HG02840 (cell line): ENCODE results near the gene UBA6.
A peak's percentile ranks its signal among the peaks of the same experiment; 100 is the strongest.
"Not testable (repeated sequence)": the region's sequence is repeated elsewhere in the genome, so short reads cannot be mapped to it uniquely, and the experiment has no call there.

Experiments used
- ATAC-seq: cut with Tn5 transposase; IDR thresholded peaks from one replicate; pipeline ENCODE4 v1.9.1; 2021; ENCODE audit warnings: mild to moderate bottlenecking, moderate library complexity, moderate number of reproducible peaks; ENCODE audit not compliant: unreplicated experiment, low FRiP score

UBA6 gene

DNA sequence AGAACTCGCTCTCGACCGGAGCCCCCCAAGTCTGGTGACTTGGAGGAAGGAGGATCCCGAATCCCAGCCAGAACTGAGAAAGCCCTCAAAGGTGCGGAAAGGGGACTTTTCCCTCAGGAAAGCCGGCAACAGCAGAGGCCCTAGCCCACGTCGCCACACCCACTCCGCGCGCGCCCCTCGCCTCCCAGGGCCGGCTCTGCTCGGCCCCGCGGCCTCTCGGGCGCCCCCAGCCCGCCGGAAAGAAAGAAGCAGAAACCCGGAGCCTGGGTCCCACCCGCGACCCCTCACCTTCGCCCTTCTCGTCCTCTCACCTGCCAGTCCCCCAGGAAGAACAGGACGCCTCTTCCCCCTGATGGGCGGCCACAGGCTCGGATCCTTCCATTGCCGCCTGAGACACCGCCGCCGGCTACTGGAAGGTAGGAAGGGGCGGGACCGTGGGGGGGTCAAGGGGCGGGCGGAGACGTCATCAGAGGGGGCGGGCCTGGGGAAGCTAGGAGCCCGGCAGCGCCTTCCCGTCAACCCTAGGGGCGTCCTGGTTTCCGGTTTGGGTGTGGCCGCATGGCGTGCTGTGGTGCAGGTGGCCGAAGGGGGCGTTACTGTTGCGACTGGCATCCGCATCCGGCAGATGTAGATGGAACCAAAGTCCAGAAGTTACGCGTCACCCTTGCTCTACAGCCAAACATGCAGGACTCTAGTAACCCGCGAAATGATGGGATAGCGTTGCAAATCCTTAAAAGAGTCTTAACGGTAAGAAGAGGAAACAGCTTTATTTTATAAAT lies at the start of gene UBA6:
Gene UBA6 (minus strand): TSS at position 418 of the 779 bp plus-strand sequence. CDS start 36 bp downstream, at position 382.
- ATAC-seq, result peak; percentile 98

DNA sequence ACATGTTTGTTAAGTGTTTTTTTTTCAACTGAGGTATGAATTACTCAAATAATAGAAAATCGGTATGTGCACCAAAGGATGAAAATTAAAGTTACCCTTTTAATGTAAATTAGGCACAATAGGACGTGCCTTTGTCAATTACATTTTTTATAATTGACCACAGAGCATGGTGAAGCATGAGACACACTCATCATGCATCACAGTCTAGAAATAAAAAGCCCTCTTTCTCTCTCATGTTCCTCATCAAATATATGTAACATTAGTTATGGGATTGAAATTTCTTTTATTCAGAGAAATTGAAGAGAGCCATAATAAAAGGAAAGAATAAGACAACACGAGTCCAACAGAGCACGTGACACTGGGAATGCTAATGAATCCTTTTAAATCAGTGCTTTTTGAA lies 49.7 kb upstream of the UBA6 start:
- no peak for ATAC-seq

DNA sequence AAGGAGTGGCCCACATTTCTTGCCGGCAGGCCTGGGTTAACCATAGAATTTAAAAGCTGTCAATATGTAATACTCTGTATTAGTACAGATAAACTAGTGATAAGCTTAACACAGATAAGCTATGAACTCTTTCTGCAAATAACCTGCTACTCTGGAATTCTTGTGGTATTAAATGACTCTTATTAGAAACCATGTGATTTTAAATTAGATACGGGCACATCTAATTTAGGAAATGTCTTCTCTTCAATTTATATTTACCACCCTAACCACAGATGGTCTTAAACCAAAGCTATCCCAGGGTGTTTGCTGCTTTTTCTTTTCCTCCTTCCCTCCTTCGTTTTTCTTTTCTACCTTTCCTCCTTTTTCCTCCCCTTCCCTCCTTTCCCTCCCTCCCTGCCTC lies 48.3 kb upstream of the UBA6 start:
- ATAC-seq, result no peak

DNA sequence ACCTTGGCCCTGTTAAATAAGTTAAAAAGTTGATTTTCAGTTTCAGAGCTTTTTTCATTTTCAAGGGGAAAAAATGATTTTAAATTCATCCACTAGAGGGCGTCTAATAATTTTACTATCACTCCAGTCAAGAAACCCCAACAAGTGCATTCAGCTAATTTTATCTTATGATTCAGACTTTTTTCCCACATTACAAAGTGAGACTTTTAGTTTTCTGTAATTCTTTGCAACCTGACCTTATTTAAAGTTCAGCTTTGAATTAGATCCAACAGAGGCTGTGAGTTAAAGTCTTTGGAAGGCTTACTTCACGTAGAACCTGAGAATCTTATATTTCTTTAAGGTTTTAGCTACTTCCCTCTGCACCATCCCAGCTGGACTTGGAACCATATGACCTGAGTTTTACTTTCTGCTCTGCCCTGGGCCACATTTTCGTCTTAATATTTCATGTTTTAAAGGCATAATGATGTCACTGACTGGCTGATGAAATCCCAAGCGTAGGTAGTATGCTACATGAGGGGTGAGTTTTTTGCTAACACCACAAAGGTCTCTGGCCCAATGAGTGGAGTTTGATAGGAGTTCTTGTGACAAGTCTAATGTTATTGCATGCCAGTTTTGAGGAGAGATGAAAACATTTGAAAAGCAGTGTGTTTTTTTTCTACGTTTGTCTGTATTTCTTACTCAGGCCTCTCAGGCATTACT lies 46.0 kb upstream of the UBA6 start:
- ATAC-seq, result no peak

DNA sequence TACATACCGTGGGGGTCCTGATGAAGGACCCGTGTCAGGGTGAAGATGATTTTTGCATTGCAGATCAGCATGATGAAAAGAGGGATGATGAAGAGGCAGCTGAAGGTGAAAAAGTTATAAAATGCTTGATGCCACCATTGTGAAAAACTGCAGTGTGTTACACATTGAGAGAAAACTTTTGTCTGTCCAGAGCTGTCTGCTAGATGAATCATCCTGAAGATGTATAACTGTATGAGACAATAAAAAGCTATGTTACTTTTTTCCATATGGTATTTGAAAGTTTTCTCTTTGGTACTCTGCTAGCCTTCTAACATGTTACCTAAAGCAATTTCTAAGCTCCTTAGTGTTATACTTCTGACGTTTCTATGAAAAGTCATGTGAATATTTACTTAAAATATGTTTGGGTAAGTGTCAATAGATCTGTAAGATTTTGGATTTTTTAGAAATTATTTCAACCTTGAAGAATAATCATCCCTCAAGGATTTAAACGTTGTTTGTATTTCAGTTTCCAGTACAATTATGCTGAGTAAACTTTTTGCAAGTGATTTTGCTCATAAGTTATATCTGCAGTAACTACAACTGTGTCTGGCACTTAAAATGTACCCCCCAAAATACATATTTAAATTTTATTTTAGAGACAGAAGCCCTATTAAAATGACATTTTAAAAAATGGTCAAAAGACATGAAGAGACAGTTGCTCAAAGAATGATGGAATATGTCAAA lies 43.8 kb upstream of the UBA6 start:
- no peak for ATAC-seq

DNA sequence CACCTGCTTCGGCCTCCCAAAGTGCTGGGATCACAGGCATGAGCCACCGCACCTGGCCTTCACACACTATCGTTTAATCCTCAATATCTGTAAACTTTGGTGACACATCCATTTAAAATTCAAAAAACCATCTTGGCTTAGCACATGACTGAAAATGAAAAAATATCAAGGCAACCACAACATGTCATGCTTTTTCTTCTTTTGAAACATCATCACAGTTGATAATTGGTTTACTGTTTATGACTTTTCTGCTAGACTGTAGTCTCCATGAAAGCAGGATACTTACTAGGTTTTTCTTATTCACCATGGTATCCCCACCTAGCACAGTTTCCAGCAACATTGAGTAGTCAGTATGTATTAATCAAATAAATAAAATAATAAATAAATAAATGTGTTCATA lies 42.2 kb upstream of the UBA6 start:
- no peak for ATAC-seq

DNA sequence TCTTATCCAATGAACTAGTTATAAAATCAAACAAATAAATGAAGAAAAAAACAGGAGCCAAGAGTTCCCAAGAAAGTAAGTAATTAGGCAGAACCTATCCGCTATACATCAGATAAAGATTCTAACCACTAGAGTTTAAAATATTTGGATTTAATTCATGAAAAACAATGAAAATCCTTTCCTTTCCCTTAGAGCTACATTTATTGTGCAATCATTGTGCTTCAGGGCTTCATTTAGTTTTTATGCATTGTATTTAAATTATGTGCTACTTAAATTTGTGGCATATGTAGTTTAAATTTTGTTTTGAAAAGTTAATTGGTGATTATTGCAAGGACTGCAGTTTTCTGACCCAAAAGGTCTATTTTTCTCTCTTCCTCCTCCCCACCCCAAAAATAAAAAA lies 35.3 kb upstream of the UBA6 start:
- no peak for ATAC-seq

DNA sequence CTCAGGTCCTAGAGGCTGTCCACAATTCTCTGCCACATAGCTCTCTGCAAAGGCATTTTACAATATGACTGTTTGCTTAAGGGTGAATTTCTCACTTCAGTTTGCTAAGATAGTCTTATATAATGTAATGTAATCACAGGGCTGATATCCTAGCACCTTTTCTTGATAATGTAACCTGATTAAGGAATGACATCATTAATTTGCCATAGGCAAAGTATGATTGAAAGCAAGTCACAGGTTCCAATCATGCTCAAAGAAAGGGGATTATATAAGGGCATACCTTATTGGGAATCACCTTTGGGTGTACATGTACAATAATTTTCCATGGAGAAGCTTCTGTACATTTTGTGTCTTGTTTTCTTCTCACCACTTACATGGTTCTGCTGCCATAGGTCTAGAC lies 34.4 kb upstream of the UBA6 start:
- no peak for ATAC-seq

DNA sequence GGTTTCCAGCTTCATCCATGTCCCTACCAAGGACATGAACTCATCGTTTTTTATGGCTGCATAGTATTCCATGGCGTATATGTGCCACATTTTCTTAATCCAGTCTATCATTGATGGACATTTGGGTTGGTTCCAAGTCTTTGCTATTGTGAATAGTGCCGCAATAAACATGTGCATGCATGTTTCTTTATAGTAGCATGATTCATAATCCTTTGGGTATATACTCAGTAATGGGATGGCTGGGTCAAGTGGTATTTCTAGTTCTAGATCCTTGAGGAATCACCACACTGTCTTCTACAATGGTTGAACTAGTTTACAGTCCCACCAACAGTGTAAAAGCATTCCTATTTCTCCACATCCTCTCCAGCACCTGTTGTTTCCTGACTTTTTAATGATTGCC lies 29.6 kb upstream of the UBA6 start:
- ATAC-seq, result not testable (repeated sequence)

DNA sequence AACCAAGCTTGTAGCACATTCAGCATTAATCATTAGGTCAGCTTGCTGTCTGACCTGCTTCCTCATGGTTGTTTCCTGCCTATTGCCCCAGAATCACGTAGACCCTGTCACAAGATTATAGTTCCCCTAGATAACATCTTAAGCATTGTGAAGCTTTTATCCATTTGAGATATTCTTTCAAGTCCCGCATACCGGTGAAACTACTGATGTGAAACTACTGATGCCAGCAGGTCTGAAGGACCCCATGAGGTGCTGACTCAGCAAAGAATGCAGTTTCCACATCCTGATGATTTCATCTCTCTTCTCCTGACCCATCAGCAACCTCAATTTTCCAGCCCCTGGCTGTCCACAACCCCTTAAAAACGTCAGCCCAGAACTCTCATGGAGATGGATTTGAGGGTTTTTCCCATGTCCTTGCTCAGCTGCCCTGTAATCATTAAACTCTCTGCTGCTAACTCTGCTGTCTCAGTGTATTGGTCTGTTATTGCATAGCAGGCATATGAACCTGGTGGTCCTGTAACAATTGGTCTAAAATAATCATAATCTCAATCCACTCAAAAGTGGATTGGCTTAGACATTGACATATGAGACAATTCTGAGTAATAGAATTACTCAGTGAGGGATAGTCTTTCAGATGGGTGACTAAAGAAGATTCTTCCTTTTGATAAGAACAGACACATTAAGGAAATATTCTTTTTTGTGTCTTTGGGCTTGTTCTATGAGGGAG lies 26.3 kb upstream of the UBA6 start:
- ATAC-seq, result no peak

DNA sequence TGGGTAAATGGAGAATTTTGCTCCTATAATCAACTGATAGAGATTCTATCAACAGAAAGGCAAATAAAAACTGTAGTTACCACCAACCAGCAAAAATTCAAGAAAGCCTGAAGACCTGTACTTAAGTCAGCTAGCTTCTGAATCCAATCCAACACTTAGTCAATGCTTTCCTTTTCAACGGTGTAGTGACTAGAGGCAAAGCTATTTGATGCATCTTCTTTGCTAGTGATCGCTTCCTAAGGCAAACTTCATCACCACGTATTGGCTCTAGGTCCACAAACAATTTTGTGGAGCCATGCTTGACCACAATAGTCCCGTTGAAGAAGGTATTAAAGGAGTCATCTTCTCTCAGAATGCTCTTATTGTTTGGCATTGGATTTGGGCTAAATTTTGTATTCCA lies 25.0 kb upstream of the UBA6 start:
- no peak for ATAC-seq

DNA sequence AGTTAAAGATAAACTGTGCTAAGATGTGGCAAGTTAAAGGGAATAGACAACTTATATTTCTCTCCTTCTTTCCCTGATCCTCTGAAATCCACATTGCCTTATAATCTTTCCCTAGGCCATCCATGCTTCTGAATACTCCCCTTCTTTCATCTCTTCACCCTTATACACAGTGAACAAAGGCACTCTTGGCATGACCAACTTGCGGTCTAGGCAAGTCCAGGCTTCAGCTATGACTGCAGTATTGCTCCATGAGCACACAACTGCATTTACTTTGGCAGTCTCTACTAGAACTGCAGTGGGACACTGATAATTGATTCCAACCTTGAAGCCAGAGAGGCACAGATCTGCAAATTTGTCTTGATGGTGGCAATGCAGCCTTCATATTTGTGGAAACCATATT lies 24.2 kb upstream of the UBA6 start:
- no peak for ATAC-seq

DNA sequence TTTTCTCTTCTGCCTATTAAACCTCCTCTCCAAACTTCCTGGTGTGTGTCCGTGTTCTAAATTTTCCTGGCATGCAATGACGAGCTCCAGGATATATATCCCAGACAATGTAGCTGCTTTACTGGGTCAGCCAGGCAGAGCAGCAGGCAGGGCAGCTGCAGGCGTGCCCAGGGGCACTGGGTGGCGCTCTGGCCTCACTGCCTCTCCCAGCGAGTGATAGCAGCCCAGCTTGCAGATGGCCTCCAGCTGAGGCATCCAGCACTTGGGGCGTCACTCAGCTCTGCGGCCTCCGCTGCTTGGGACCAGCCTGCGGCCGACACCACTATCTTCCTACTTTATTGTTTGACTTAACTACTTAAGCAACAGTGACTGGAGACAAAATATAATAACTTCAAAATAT lies 23.0 kb upstream of the UBA6 start:
- no peak for ATAC-seq

DNA sequence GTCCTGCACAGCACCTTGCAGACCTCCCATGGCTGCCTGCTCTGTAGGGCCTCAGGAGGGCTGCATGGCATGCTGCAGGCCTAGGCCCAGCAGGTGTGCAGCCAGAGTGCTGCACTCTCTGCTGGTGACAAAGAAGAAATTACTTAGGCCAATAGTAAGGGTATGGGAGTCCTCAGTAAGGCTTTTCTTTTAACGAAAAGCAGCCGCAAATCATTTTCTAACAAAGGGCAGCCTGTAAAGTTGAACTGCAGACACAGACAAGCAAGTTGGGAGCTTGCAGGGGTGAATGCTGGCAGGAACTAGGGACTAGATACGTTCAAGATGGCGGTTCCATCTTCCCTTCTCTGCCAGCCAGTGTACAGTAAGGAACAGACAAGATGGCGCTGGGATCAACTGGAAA lies 22.4 kb upstream of the UBA6 start:
- ATAC-seq, result no peak

DNA sequence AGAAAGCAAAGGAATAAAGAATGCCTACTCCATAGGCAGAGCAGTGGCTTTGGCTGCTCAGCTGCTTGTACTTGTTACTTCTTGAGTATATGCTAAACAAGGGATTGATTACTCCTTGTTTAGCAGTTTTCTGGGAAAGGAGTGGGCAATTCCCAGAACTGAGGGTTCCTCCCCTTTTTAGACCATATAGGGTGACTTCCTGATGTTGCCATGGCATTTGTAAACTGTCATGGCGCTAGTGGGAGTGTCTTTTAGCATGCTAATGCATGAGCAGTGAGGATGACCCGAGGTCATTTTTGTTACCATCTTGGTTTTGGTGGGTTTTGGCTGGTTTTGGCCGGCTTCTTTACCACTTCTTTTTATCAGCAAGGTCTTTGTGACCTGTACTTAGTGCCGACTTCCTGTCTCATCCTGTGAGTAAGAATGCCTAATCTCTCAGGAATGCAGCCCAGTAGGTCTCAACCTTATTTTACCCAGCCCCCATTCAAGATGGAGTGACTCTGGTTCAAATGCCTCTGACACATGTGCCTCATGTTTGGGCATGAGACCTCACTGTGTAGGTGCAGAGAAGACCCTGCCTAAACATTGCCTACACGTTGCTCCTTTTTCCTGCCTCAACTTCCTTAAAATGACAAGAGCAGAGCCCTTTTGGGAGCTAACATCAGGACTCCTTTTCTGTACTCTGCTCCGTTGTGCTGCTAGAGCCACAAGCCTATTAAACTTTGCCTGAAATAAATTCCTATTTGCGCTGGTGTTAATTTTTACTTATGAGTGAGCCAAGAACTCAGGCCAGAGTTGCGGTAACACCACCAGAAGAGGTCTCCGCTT lies 21.0 kb upstream of the UBA6 start:
- ATAC-seq, result no peak

DNA sequence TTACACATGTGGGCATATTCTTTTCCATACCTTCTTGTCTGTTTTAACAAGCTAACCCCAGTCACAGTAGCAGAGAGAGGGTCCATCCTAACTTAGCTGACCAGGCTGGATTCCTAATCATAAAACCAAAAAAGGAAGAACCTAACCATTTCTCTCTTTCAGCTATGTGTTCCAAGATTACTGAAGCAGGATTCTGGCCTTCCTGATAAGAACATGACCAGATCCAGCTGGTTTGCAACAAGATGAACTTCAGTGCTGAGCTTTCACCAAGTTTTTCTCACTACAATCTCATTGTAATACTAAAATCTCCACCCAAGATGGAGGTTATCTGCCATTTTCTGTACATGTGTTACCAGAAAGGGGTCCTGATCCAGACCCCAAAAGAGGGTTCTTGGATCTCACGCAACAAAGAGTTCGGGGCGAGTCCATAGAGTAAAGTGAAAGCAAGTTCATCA lies 20.4 kb upstream of the UBA6 start:
- ATAC-seq, result no peak

DNA sequence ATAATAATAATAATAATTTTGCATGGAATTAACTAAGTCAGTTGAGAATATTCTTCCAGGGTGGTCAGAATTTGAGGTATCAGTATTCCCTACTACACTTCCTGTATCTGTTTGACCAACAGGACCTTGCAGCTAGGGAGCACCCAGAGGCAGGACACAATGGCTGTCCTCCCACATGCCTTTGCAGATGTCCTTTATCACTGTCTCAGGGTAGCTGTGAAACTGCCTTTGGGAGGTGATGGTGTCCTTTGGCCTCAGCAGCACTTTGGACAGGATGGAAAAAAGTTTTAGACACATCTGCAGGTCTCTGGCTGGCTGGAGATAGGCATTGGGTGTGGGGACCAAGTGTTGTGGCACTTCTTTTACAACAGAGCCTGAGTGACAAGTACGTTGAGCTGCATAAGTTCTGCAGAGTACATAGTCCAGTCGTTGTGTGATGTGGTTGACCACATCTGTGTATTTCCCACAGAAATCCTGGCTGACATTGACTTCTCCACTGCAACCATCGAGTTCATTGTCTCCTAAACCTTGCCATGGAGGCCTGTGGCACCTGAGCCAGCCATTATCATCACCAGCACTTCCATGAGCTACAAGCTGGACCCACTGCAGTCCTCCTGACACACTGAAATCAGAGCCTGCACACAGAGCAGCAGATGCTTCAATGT lies 19.1 kb upstream of the UBA6 start:
- no peak for ATAC-seq

DNA sequence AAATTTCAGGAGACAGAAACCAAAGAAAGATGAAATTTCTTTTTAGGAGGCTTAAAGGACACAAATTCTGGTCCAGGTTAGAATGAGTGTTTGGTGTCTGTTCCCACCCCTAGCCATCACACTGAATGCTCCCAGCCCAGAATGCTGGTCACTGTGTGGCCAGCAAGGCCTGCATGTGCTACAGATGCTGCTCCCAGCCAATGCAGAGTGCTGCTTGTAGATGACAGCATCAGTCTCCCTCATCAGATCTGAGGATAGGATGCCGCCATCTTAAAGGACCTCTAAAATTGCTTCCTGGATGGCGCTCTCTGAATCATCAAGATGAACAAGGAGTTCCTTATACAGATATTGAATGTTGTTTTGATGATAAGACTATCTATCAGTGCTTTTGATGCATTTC lies 17.9 kb upstream of the UBA6 start:
- ATAC-seq, result no peak

DNA sequence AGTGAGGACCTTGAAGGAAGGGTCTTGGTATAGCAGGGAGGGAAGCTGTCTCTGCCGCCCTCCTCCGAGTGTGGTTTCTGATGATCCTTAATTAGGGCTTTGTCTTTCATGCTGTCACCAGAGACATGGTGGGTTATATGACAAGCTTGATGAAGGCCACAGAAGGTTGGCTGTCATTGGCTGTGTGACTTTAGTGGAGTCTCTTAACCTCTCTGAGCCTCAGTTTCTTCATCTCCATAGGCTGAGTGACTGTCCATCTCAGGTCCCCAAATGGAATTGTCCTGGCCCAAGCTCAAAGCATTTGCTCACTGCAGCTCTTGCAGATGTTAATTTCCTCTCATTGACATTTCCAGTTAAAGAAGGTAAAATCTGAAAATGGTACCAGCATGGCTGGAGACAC lies 16.6 kb upstream of the UBA6 start:
- no peak for ATAC-seq
